HCT116 (cell line): ENCODE results near the gene MIER3. TPM values are rescaled to one million over a fixed set of nuclear protein-coding genes. Genes with fewer than 3 reads are reported as not detected.

Experiments used
- ATAC-seq: fragments of 200-7000 bp; cut with Tn5 transposase; 2 replicates; pipeline ENCODE4 v1.9.1; 2020; ENCODE audit warnings: mild to moderate bottlenecking, moderate library complexity
- BruUV-seq: library from RNA; stranded (reverse); fragments of 400-500 nt; replicated peaks from 2 replicates; lab custom pipeline; 2021; lab: Mats Ljungman, UMichigan
- CTCF ChIA-PET: fragments of 300-600 bp; sonication (Branson Sonifier 250); formaldehyde crosslinking; loops from one replicate; lab custom pipeline; 2021; ENCODE audit warnings: antibody characterized with exemption; lab: Charles Lee
- POLR2A ChIA-PET: fragments of 300-600, 350-600 bp; sonication (Branson Sonifier 250); formaldehyde crosslinking; loops from one replicate; lab custom pipeline; 2021; ENCODE audit warnings: antibody characterized with exemption; lab: Charles Lee
- RAD21 ChIA-PET, 2 experiments: fragments of 300-600 bp; sonication (Branson Sonifier 250); formaldehyde crosslinking; loops; one replicate each; lab custom pipeline; 2023; ENCODE audit warnings: low total read pairs in 2 of 2; ENCODE audit not compliant: uncharacterized antibody in 2 of 2, unreplicated experiment in 2 of 2, low non-redundant PET in 1 of 2; lab: Charles Lee
- DNase-seq: peaks from one replicate; pipeline ENCODE4 v3.0.0-alpha.2; 2010; ENCODE audit warnings: low read depth, low spot score
- H2AFZ ChIP-seq: fragments of 200-600 bp; shearing (Covaris generic), sonication (generic); 2 replicates; pipeline ENCODE4 v1.6.1; 2017; ENCODE audit warnings: low read depth, mixed run types, mixed read lengths, antibody characterized with exemption, low read length; ENCODE audit not compliant: poor library complexity, severe bottlenecking
- H3K27ac ChIP-seq: 2 replicates; pipeline ENCODE4 v1.5.1; 2012; ENCODE audit warnings: low read depth, low read length
- H3K27me3 ChIP-seq: fragments of 200-600 bp; sonication (generic); 2 replicates; pipeline ENCODE4 v1.6.1; 2016; ENCODE audit warnings: mixed run types, low read length, mixed read lengths; ENCODE audit not compliant: insufficient read depth
- H3K36me3 ChIP-seq, 2 experiments: fragments of 200-500 bp in 1 of 2; fragments of 200-600 bp in 1 of 2; sonication (Bioruptor generic) in 1 of 2; sonication (generic) in 1 of 2; 2 replicates each; pipeline versions ENCODE4 v1.5.1 to v1.6.1; 2014 to 2016; ENCODE audit warnings: low read length in 2 of 2, inconsistent platforms in 1 of 2, mixed read lengths in 1 of 2, mixed run types in 1 of 2; ENCODE audit not compliant: insufficient read depth in 2 of 2, control insufficient read depth in 1 of 2
- H3K4me1 ChIP-seq, 2 experiments: fragments of 200-600 bp in 1 of 2; sonication (generic) in 1 of 2; 2 replicates each; pipeline versions ENCODE4 v1.5.1 to v1.6.1; 2012 to 2017; ENCODE audit warnings: low read length in 2 of 2, inconsistent platforms in 1 of 2, mild to moderate bottlenecking in 1 of 2, mixed read lengths in 1 of 2, mixed run types in 1 of 2, moderate library complexity in 1 of 2; ENCODE audit not compliant: insufficient read depth in 2 of 2, control insufficient read depth in 1 of 2
- H3K4me2 ChIP-seq: fragments of 200-600 bp; sonication (generic); 2 replicates; pipeline ENCODE4 v1.6.1; 2017; ENCODE audit warnings: mixed run types, low read length, mixed read lengths
- H3K4me3 ChIP-seq, 2 experiments: fragments of 200-600 bp in 1 of 2; sonication (generic) in 1 of 2; replicated peaks in 1 of 2; 2 replicates each; pipeline ENCODE4 v1.5.1; 2011 to 2016; ENCODE audit warnings: low read length in 2 of 2, control low read depth in 1 of 2, low read depth in 1 of 2, mild to moderate bottlenecking in 1 of 2, mixed read lengths in 1 of 2, mixed run types in 1 of 2
- H3K79me2 ChIP-seq: fragments of 200-600 bp; sonication (generic); 2 replicates; pipeline ENCODE4 v1.6.1; 2017; ENCODE audit warnings: mild to moderate bottlenecking, mixed run types, low read length, moderate library complexity, mixed read lengths; ENCODE audit not compliant: insufficient read depth
- H3K9ac ChIP-seq: fragments of 200-600 bp; sonication (generic); 2 replicates; pipeline ENCODE4 v1.6.1; 2016; ENCODE audit warnings: low read length, mixed read lengths
- H3K9me2 ChIP-seq: fragments of 200-600 bp; sonication (generic), shearing (Covaris generic); 2 replicates; pipeline ENCODE4 v1.6.1; 2017; ENCODE audit warnings: mixed run types, mild to moderate bottlenecking, moderate library complexity; ENCODE audit not compliant: insufficient read depth
- H3K9me3 ChIP-seq, 2 experiments: fragments of 200-500 bp in 1 of 2; fragments of 200-600 bp in 1 of 2; sonication (Bioruptor generic) in 1 of 2; sonication (generic) in 1 of 2; 2 replicates each; pipeline ENCODE4 v1.6.1; 2014 to 2017; ENCODE audit warnings: low read length in 2 of 2, mixed read lengths in 2 of 2, inconsistent platforms in 1 of 2, low read depth in 1 of 2, mild to moderate bottlenecking in 1 of 2, mixed run types in 1 of 2, moderate library complexity in 1 of 2; ENCODE audit not compliant: control insufficient read depth in 1 of 2, insufficient read depth in 1 of 2
- H4K20me1 ChIP-seq: fragments of 200-600 bp; sonication (generic), shearing (Covaris generic); 2 replicates; pipeline ENCODE4 v1.6.1; 2017; ENCODE audit warnings: mixed run types, mild to moderate bottlenecking, moderate library complexity; ENCODE audit not compliant: insufficient read depth
- EGR1 ChIP-seq: IDR thresholded peaks from 2 replicates; pipeline ENCODE4 v1.6.1; 2012; ENCODE audit warnings: low read depth
- EZH2 ChIP-seq: fragments of 200-600 bp; sonication (generic); IDR thresholded peaks from 2 replicates; pipeline ENCODE4 v1.6.1; 2017; ENCODE audit warnings: antibody characterized with exemption, mixed run types
- FOSL1 ChIP-seq: IDR thresholded peaks from 2 replicates; pipeline ENCODE4 v1.6.1; 2012; ENCODE audit warnings: low read depth
- JUND ChIP-seq: IDR thresholded peaks from 2 replicates; pipeline ENCODE4 v1.6.1; 2012
- POLR2A ChIP-seq: IDR thresholded peaks from 2 replicates; pipeline ENCODE4 v1.7.0; 2011; ENCODE audit warnings: borderline replicate concordance; ENCODE audit not compliant: insufficient read depth, insufficient read length; ENCODE audit errors: extremely low read depth
- SP1 ChIP-seq: IDR thresholded peaks from 2 replicates; pipeline ENCODE4 v1.6.1; 2012; ENCODE audit warnings: low read depth
- ZNF274 ChIP-seq: fragments of 200-500 bp; sonication (Bioruptor generic); IDR thresholded peaks from 2 replicates; pipeline ENCODE4 v1.6.1; 2014; ENCODE audit warnings: mild to moderate bottlenecking, low read depth, low read length, inconsistent platforms
- intact Hi-C: fragments of 100-400 bp; cut with micrococcal nuclease; formaldehyde crosslinking; loops from 2 replicates; pipeline ENCODE4 v1.10.0; 2022
- total RNA-seq: library from RNA; stranded (reverse); gene quantifications from one replicate; pipeline ENCODE4 v1.2.1, GENCODE V29; 2021; ENCODE audit not compliant: unreplicated experiment
- TF ChIP-seq, protein P1 (sequence below), 3 experiments: fragments of 200-600 bp in 1 of 3; sonication (generic) in 1 of 3; IDR thresholded peaks in 2 of 3; conservative IDR thresholded peaks in 1 of 3; 2 replicates each; pipeline ENCODE4 v1.5.1; 2012 to 2017; ENCODE audit warnings: low read depth in 2 of 3, low read length in 2 of 3, antibody characterized with exemption in 1 of 3, borderline replicate concordance in 1 of 3, control low read depth in 1 of 3, mild to moderate bottlenecking in 1 of 3, mixed read lengths in 1 of 3, mixed run types in 1 of 3, moderate library complexity in 1 of 3; ENCODE audit not compliant: insufficient read depth in 1 of 3
- TF ChIP-seq, protein P2 (sequence below): IDR thresholded peaks from 2 replicates; pipeline ENCODE4 v1.6.1; 2012; ENCODE audit warnings: low read depth
- TF ChIP-seq, protein P3 (sequence below): IDR thresholded peaks from 2 replicates; pipeline ENCODE4 v1.6.1; 2011; ENCODE audit warnings: mild to moderate bottlenecking, low read length, moderate library complexity; ENCODE audit not compliant: insufficient replicate concordance; ENCODE audit errors: extremely low read depth

MIER3 gene
- total RNA-seq, 1 experiment from 2014 or later, result 21.9 TPM

DNA sequence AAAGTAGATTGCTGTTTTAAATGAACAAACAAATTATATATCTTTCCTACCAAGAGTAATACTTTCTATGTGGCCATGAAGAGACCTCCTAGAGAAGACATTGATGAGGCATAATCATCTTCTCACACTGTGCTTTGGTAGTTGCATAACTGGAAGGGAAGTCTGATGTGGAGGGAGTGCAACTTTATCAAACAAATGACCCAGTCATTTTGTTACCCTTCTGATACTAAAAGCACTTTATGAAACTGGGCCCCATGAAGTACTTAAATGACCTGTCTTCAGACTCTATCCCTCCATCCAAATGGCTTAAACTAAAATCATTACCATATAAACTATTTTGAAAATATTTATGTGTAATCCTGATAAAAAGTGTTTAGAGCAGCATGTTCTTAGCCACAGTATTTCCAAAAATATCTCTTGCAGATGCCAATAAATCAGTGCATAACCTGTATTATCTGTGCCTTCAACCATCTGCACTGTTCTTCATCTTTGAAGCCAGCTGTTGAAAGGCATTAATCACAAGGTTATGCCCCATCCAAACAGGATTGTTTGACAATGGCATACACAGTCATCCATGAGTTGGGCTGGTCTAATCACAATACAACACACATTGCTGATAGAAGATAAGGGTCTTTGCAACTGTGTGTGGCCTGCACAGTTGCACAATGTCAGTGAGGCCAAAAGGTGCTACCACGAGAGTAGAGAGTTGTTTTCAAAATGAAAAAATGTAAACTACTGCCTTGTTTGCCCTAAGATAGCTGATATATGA, 31.9 kb upstream of the MIER3 start (continued):
- TF ChIP-seq JUND (no peak), FOSL1 (no peak), SP1 (no peak), EGR1 (no peak), EZH2 (no peak)
- TF ChIP-seq, protein P1, sequence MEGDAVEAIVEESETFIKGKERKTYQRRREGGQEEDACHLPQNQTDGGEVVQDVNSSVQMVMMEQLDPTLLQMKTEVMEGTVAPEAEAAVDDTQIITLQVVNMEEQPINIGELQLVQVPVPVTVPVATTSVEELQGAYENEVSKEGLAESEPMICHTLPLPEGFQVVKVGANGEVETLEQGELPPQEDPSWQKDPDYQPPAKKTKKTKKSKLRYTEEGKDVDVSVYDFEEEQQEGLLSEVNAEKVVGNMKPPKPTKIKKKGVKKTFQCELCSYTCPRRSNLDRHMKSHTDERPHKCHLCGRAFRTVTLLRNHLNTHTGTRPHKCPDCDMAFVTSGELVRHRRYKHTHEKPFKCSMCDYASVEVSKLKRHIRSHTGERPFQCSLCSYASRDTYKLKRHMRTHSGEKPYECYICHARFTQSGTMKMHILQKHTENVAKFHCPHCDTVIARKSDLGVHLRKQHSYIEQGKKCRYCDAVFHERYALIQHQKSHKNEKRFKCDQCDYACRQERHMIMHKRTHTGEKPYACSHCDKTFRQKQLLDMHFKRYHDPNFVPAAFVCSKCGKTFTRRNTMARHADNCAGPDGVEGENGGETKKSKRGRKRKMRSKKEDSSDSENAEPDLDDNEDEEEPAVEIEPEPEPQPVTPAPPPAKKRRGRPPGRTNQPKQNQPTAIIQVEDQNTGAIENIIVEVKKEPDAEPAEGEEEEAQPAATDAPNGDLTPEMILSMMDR (IDR thresholded peaks at IDR 0.05 in 2 of 3, conservative IDR thresholded peaks at IDR 0.05 in 1 of 3; ENCODE audit: borderline replicate concordance in 1 of 3, insufficient read depth in 1 of 3, low read depth in 2 of 3, low read length in 2 of 3), result no peak

DNA sequence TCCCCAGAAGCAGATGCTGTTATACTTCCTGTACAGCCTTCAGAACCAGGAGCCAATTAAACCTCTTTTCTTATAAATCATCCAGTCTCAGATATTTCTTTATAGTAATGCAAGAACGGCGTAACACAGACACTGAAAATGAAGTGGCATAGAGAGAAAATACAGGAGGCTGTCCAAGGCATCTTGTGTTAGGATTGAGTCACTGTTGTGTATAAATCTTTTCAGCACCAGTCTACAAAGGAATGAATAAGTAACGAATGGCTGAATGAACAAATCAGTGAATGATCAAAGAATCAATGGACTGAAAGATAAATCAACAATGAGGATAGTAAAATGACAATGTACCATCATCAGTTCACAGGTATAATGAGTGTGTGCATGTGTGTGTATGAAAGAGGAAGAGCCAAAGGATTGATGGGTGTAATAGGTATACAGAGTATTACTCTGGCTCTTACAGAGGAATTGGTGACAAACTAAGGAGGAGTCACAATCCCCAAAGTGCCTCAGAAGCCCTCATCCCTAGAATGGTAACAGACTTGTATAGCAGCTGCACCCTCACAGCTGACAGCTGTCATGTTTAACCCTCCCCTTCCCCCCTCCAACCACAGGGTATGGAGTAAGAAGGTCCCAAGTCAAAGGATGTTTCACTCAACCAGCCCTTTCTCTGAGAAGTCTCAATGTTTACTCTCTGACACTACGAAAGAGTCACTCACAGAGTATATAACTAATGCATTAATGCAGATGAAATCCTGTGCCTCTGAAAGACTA, 29.8 kb upstream of the MIER3 start:
- no TSS peak for BruUV-seq

More for the DNA sequence above, 29.8 kb upstream of the MIER3 start:
- Histone ChIP-seq H3K4me1 (no peaks in the 10 kb centered on the region), H3K9me2 (no peaks in the 10 kb centered on the region), H4K20me1 (no peaks in the 10 kb centered on the region), H2AFZ (no peak overlapping the region), H3K4me2 (no peak overlapping the region), H3K36me3 (no peaks in the 10 kb centered on the region), H3K27me3 (no peaks in the 10 kb centered on the region), H3K9me3 (no peaks in the 10 kb centered on the region), H3K27ac (no peak overlapping the region), H3K79me2 (no peaks in the 10 kb centered on the region), H3K4me3 (no peak overlapping the region), H3K9ac (no peak overlapping the region)
- DNase-seq (no peak), ATAC-seq (no peak)
- RAD21 ChIA-PET, result no interaction called here
- TF ChIP-seq POLR2A, result no peak
- TF ChIP-seq ZNF274, result no peak
- TF ChIP-seq, protein P2, sequence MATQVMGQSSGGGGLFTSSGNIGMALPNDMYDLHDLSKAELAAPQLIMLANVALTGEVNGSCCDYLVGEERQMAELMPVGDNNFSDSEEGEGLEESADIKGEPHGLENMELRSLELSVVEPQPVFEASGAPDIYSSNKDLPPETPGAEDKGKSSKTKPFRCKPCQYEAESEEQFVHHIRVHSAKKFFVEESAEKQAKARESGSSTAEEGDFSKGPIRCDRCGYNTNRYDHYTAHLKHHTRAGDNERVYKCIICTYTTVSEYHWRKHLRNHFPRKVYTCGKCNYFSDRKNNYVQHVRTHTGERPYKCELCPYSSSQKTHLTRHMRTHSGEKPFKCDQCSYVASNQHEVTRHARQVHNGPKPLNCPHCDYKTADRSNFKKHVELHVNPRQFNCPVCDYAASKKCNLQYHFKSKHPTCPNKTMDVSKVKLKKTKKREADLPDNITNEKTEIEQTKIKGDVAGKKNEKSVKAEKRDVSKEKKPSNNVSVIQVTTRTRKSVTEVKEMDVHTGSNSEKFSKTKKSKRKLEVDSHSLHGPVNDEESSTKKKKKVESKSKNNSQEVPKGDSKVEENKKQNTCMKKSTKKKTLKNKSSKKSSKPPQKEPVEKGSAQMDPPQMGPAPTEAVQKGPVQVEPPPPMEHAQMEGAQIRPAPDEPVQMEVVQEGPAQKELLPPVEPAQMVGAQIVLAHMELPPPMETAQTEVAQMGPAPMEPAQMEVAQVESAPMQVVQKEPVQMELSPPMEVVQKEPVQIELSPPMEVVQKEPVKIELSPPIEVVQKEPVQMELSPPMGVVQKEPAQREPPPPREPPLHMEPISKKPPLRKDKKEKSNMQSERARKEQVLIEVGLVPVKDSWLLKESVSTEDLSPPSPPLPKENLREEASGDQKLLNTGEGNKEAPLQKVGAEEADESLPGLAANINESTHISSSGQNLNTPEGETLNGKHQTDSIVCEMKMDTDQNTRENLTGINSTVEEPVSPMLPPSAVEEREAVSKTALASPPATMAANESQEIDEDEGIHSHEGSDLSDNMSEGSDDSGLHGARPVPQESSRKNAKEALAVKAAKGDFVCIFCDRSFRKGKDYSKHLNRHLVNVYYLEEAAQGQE, result no peak
- no peak for TF ChIP-seq EZH2
- TF ChIP-seq, protein P3, sequence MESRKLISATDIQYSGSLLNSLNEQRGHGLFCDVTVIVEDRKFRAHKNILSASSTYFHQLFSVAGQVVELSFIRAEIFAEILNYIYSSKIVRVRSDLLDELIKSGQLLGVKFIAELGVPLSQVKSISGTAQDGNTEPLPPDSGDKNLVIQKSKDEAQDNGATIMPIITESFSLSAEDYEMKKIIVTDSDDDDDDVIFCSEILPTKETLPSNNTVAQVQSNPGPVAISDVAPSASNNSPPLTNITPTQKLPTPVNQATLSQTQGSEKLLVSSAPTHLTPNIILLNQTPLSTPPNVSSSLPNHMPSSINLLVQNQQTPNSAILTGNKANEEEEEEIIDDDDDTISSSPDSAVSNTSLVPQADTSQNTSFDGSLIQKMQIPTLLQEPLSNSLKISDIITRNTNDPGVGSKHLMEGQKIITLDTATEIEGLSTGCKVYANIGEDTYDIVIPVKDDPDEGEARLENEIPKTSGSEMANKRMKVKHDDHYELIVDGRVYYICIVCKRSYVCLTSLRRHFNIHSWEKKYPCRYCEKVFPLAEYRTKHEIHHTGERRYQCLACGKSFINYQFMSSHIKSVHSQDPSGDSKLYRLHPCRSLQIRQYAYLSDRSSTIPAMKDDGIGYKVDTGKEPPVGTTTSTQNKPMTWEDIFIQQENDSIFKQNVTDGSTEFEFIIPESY, result no peak
- intact Hi-C loops, result no loop called here
- CTCF ChIA-PET, result no interaction called here
- POLR2A ChIA-PET, result no interaction called here
